Activated naive CD4-positive, alpha-beta T cell treated with anti-CD3 and anti-CD28 coated beads, Interleukin-2, amount 10 ng/mL, durations not matched to agents 7 days and 5 days (primary cell): ENCODE results near the gene TMEM175.
A peak's percentile ranks its signal among the peaks of the same experiment; 100 is the strongest.

Source experiments
- CTCF ChIA-PET: fragments of 350-600 bp; sonication (Branson Sonifier 250); formaldehyde crosslinking; loops from one replicate; lab custom pipeline; 2021; ENCODE audit warnings: antibody characterized with exemption; lab: Charles Lee
- DNase-seq: peaks from one replicate; pipeline ENCODE4 v3.0.0-alpha.2; 2020
- H3K27ac Mint-ChIP-seq: one replicate; pipeline ENCODE4 v1.8.0; 2021; ENCODE audit warnings: mild to moderate bottlenecking, moderate library complexity, mixed read lengths
- H3K27me3 Mint-ChIP-seq: one replicate; pipeline ENCODE4 v1.8.0; 2021; ENCODE audit warnings: mild to moderate bottlenecking, mixed read lengths
- H3K36me3 Mint-ChIP-seq: one replicate; pipeline ENCODE4 v1.8.0; 2021; ENCODE audit warnings: mixed read lengths
- H3K4me1 Mint-ChIP-seq: one replicate; pipeline ENCODE4 v1.8.0; 2021; ENCODE audit warnings: mixed read lengths
- H3K4me3 Mint-ChIP-seq: one replicate; pipeline ENCODE4 v1.8.0; 2021; ENCODE audit warnings: mild to moderate bottlenecking, moderate library complexity, mixed read lengths
- H3K9me3 Mint-ChIP-seq: one replicate; pipeline ENCODE4 v1.8.0; 2021; ENCODE audit warnings: mixed read lengths

Gene TMEM175

DNA sequence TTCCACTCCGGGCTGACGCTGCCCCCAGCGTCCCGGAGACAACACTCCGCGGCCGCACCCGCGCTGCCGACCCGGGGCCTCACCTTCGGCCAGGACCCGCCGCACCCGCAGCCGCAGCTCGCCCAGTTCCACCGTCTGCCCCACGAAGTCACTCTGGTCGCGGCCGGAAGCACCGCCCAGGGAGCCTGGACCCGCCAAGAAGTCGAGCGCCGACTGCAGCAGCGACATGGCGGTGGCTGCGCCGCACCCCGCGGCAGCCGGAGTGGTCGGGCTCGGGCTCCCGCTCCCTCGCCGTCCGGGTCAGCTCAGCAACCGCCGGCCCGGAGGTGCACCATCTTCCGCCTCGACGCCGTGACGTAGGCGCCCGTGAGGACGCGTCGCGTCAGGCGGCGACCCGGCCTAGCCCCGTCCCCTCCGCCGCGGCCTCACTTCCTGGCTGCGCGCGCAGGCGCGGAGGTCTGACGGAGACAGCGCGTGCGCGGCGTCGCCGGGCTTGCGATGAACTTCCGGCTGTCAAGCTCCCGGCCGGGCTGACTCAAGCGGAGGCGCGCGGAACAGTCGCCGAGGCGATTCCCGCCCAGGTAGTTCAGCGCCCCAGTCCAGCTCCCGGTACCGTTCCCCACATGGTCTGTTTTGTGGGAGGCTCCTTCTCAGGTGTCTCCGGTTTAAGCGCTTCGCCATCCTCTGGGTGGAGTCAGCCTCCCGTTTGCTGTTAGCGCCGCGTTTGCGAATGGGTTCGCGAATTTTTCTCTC, at the start of gene TMEM175, which contains the start of gene GAK:
Gene TMEM175, plus strand, starts transcription at position 501 of the 753 bp plus-strand sequence. CDS start 15,280 bp downstream, outside the sequence.
Gene GAK, minus strand, starts transcription at position 357 of the 753 bp plus-strand sequence. Its CDS starts 129 bp downstream, at position 228.
- Mint-ChIP-seq H3K36me3 (peaks cover 10% of the 10 kb centered on the region), H3K4me1 (peaks cover 43% of the 10 kb centered on the region), H3K27me3 (no peaks in the 10 kb centered on the region), H3K27ac (peak within 1 kb of the TSS; percentile 96), H3K4me3 (peak within 1 kb of the TSS; percentile 96), H3K9me3 (no peaks in the 10 kb centered on the region)
- DNase-seq = peak; percentile 96
- CTCF ChIA-PET = interaction anchor here (1.2 to 1.4 kb wide), 2 partner anchors 51 to 190 kb away, joined by 3 to 4 read pairs; no protein-coding TSS in a partner anchor

GRCh38 chr4:882646-883045, 49.6 kb upstream of the TMEM175 start:
- H3K4me3 Mint-ChIP-seq = no peak overlapping the region
- H3K9me3 Mint-ChIP-seq = peaks cover 6% of the 10 kb centered on the region
- CTCF ChIA-PET = no interaction called here
- DNase-seq = no peak
- peaks cover 28% of the 10 kb centered on the region for H3K4me1 Mint-ChIP-seq
- H3K27me3 Mint-ChIP-seq = no peaks in the 10 kb centered on the region
- peaks cover 44% of the 10 kb centered on the region for H3K36me3 Mint-ChIP-seq
- H3K27ac Mint-ChIP-seq = peak overlapping the region; percentile 33

GRCh38 chr4:883377-884095, 48.7 kb upstream of the TMEM175 start:
- DNase-seq = no peak
- Mint-ChIP-seq H3K4me1 (peaks cover 21% of the 10 kb centered on the region), H3K27ac (no peak overlapping the region), H3K9me3 (peaks cover 9% of the 10 kb centered on the region), H3K36me3 (peaks cover 45% of the 10 kb centered on the region), H3K4me3 (no peak overlapping the region), H3K27me3 (no peaks in the 10 kb centered on the region)
- CTCF ChIA-PET = no interaction called here

DNA sequence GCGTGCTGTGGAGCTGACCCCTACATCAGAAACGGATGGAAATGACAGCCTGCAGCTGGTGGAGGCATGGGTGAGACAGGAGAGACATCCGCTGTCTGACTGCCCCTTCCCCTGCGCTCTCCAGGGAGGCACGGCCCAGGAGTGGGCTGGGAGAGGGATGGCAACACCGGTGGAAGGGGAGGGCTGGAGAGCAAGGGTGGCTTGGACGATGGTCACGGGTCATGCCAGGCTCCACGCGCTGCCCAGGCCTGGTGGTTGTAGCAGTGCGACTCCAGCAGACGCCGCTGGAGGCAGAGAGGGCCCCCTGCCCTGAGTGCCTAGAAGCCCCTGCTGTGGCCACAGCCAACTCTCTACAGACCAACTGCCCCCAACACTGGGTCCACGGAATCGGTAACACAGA, 48.0 kb upstream of the TMEM175 start:
- H3K27ac Mint-ChIP-seq = no peak overlapping the region
- CTCF ChIA-PET = no interaction called here
- peaks cover 44% of the 10 kb centered on the region for H3K36me3 Mint-ChIP-seq
- no peak for DNase-seq
- H3K4me3 Mint-ChIP-seq = no peak overlapping the region
- H3K9me3 Mint-ChIP-seq = peaks cover 9% of the 10 kb centered on the region
- H3K4me1 Mint-ChIP-seq = peaks cover 13% of the 10 kb centered on the region
- no peaks in the 10 kb centered on the region for H3K27me3 Mint-ChIP-seq

DNA sequence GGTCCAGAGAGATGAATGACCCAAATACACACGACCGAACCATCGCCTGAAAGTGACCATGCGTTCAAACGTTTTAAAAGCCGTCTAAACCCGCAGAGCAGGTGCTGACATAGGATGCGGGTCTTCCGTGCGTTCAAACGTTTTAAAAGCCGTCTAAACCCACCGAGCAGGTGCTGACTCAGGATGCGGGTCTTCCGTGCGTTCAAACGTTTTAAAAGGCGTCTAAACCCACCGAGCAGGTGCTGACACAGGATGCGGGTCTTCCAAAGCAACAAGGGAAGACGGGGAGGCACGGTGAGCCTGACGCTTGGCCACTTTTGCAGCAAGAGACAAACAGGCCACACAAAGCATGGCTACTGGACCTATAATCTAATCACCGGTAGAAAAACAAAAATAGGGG, 47.4 kb upstream of the TMEM175 start:
- H3K4me3 Mint-ChIP-seq = no peak overlapping the region
- peaks cover 7% of the 10 kb centered on the region for H3K4me1 Mint-ChIP-seq
- H3K36me3 Mint-ChIP-seq = peaks cover 44% of the 10 kb centered on the region
- peaks cover 9% of the 10 kb centered on the region for H3K9me3 Mint-ChIP-seq
- CTCF ChIA-PET = no interaction called here
- H3K27me3 Mint-ChIP-seq = no peaks in the 10 kb centered on the region
- H3K27ac Mint-ChIP-seq = peak overlapping the region; percentile 49
- no peak for DNase-seq

DNA sequence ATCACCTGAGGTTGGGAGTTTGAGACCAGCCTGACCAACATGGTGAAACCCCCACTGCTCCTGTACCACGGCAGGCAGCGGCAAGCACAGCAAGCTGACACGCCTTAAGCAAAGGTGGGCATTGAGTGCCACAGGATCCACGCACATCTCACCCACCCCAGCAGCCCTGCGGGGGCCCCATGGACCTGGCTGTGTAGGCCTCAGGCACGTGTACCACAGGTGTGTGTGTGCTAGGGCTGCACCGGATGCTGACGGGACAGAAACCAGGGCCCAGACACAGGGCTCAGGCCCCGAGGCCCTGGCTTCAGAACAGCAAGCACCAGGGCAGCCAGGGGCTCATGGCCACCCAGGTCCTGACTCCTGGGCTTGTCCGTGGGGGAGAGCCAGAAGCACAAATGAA, 46.9 kb upstream of the TMEM175 start:
- H3K27ac Mint-ChIP-seq = no peak overlapping the region
- H3K9me3 Mint-ChIP-seq = peaks cover 9% of the 10 kb centered on the region
- H3K36me3 Mint-ChIP-seq = peaks cover 42% of the 10 kb centered on the region
- no peak for DNase-seq
- H3K27me3 Mint-ChIP-seq = no peaks in the 10 kb centered on the region
- no peak overlapping the region for H3K4me3 Mint-ChIP-seq
- peaks cover 2% of the 10 kb centered on the region for H3K4me1 Mint-ChIP-seq
- CTCF ChIA-PET = no interaction called here

GRCh38 chr4:886244-886643, 46.0 kb upstream of the TMEM175 start:
- Mint-ChIP-seq H3K27me3 (no peaks in the 10 kb centered on the region), H3K9me3 (peaks cover 9% of the 10 kb centered on the region), H3K36me3 (peaks cover 42% of the 10 kb centered on the region), H3K4me3 (no peak overlapping the region), H3K4me1 (no peaks in the 10 kb centered on the region), H3K27ac (no peak overlapping the region)
- CTCF ChIA-PET = no interaction called here
- no peak for DNase-seq

DNA sequence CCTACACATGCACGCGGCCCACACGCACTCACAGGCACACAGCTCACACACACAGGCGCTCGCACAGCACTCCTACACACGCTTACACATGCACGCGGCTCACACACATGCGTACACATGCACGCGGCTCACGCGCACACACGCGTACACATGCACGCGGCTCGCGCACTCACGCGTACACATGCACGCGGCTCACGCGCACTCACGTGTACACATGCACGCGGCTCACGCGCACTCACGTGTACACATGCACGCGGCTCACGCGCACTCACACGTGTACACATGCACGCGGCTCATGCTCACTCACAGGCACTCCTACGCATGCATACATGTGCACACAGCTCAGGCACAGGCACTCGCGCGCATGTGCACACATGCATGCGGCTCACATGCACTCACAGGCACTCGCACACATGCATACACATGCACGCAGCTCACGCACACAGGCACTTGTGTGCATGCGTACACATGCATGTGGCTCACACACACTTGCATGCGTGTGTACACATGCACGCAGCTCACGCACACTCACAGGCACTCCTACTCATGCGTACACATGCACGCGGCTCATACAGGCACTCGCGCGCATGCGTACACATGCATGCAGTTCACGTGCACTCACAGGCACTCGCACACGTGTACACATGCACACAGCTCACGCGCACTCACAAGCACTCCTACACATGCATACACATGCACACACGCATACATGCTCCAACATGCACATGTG, 45.1 kb upstream of the TMEM175 start:
- H3K4me3 Mint-ChIP-seq = no peak overlapping the region
- no peaks in the 10 kb centered on the region for H3K4me1 Mint-ChIP-seq
- no peaks in the 10 kb centered on the region for H3K27me3 Mint-ChIP-seq
- peaks cover 9% of the 10 kb centered on the region for H3K9me3 Mint-ChIP-seq
- H3K36me3 Mint-ChIP-seq = peaks cover 42% of the 10 kb centered on the region
- no peak for DNase-seq
- peak overlapping the region; percentile 9 for H3K27ac Mint-ChIP-seq
- CTCF ChIA-PET = no interaction called here

DNA sequence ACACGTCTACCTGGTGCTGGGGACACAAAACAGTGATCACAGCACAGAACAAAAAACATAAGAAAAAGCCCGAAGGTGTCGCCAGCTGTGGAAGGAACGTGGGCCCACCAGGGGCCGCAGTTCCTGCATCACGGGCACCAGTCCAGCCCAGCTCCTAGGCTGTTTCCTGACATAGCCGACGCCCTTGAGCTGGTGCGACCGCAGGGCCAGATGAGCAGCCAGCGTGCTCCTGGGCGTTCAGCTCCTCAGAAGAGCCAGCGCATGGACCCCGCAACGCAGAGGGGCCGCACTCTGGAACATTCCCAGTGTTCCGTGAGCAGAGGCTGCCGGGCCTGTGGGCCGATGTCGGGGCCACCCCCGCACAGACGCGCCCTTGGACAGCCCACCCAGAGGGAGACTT, 44.2 kb upstream of the TMEM175 start:
- DNase-seq = no peak
- no peak overlapping the region for H3K27ac Mint-ChIP-seq
- peaks cover 9% of the 10 kb centered on the region for H3K9me3 Mint-ChIP-seq
- no peaks in the 10 kb centered on the region for H3K4me1 Mint-ChIP-seq
- no peaks in the 10 kb centered on the region for H3K27me3 Mint-ChIP-seq
- peaks cover 40% of the 10 kb centered on the region for H3K36me3 Mint-ChIP-seq
- CTCF ChIA-PET = no interaction called here
- no peak overlapping the region for H3K4me3 Mint-ChIP-seq

DNA sequence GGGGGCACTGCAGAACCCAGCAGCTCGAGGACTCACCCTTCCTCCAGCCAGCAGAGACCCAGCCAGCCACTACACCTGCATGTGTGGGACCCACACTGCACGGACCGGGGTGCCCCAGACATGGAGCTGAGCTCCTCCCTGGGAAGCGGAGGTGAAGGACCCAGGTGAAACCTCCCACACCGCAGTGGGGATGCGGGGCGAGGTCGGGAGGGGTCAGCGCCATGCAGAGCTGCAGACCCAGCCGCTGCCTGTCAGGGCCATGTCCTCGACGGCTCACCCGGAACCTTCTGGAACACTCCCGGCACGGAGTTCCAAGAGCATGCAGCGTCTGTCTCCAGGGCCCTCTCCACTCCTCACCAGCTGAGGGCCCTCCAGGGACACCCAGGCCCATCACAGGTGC, 42.7 kb upstream of the TMEM175 start:
- peaks cover 41% of the 10 kb centered on the region for H3K36me3 Mint-ChIP-seq
- no peaks in the 10 kb centered on the region for H3K27me3 Mint-ChIP-seq
- no peaks in the 10 kb centered on the region for H3K4me1 Mint-ChIP-seq
- DNase-seq = no peak
- no peak overlapping the region for H3K4me3 Mint-ChIP-seq
- CTCF ChIA-PET = interaction anchor here (2.1 kb wide), 1 partner anchor 11 kb away, joined by 6 read pairs; no protein-coding TSS in a partner anchor
- H3K27ac Mint-ChIP-seq = no peak overlapping the region
- peaks cover 9% of the 10 kb centered on the region for H3K9me3 Mint-ChIP-seq

- Mint-ChIP-seq H3K36me3 (peaks cover 41% of the 10 kb centered on the region), H3K4me3 (no peak overlapping the region), H3K27ac (no peak overlapping the region), H3K4me1 (no peaks in the 10 kb centered on the region), H3K27me3 (no peaks in the 10 kb centered on the region), H3K9me3 (peaks cover 9% of the 10 kb centered on the region)
- CTCF ChIA-PET = interaction anchor here (1.1 to 2.1 kb wide), 2 partner anchors 11 to 148 kb away, joined by 3 to 6 read pairs; no protein-coding TSS in a partner anchor
- no peak for DNase-seq
These were observed 42.1 kb upstream of the TMEM175 start for GRCh38 chr4:890036-890695.

- CTCF ChIA-PET = interaction anchor here (2.1 kb wide), 1 partner anchor 13 kb away, joined by 6 read pairs; no protein-coding TSS in a partner anchor
- H3K27ac Mint-ChIP-seq = no peak overlapping the region
These were observed 40.5 kb upstream of the TMEM175 start for GRCh38 chr4:891747-892146.

DNA sequence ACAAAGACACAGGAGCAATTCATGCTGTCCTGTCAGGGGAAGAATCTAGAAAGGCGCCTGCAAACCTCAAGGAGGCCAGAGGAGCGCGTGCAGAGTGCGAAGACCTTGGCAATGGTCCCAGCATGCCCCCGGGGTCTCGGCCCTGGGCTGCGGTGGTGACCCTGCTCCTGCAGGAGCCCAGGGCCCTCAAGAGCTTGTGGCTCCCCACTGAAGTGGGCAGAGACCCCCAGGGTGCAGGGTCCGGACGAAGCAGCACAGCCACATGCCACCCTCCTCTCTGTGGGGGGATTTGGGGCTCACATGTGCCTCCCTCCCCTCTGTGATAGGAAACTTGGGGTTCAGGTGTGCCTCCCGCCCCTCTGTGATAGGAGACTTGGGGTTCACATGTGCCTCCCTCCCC, 39.5 kb upstream of the TMEM175 start:
- peaks cover 37% of the 10 kb centered on the region for H3K36me3 Mint-ChIP-seq
- no peaks in the 10 kb centered on the region for H3K4me1 Mint-ChIP-seq
- no peaks in the 10 kb centered on the region for H3K27me3 Mint-ChIP-seq
- H3K9me3 Mint-ChIP-seq = peaks cover 1% of the 10 kb centered on the region
- CTCF ChIA-PET = no interaction called here
- H3K27ac Mint-ChIP-seq = no peak overlapping the region
- DNase-seq = no peak
- H3K4me3 Mint-ChIP-seq = no peak overlapping the region

More at GRCh38 chr4:891747-892146, 40.5 kb upstream of the TMEM175 start:
- Mint-ChIP-seq H3K4me1 (no peaks in the 10 kb centered on the region), H3K27me3 (no peaks in the 10 kb centered on the region), H3K4me3 (no peak overlapping the region), H3K9me3 (peaks cover 9% of the 10 kb centered on the region), H3K36me3 (peaks cover 41% of the 10 kb centered on the region)
- peak; percentile 44 for DNase-seq
